DMS53 treated with DMSO at 0.1 percent for 48 hours (cell line): Measurements from ENCODE around the gene HES7.
A peak's percentile ranks its signal among the peaks of the same experiment; 100 is the strongest.
"Not testable (repeated sequence)": the region's sequence is repeated elsewhere in the genome, so short reads cannot be mapped to it uniquely, and the experiment has no call there.

Experiments
- DNase-seq: peaks from one replicate; lab custom pipeline; 2025; ENCODE audit not compliant: unreplicated experiment; lab: John Stamatoyannopoulos, UW

The HES7 gene

GRCh38 chr17:8123695-8124349, at the start of gene HES7:
Gene HES7 (minus strand): TSS chr17:8124106. CDS start chr17:8124084, 22 bp downstream.
- DNase-seq: peak; percentile 65

- peak; percentile 97 for DNase-seq
Measured at GRCh38 chr17:8173056-8173870, 49.4 kb upstream of the HES7 start.

DNA sequence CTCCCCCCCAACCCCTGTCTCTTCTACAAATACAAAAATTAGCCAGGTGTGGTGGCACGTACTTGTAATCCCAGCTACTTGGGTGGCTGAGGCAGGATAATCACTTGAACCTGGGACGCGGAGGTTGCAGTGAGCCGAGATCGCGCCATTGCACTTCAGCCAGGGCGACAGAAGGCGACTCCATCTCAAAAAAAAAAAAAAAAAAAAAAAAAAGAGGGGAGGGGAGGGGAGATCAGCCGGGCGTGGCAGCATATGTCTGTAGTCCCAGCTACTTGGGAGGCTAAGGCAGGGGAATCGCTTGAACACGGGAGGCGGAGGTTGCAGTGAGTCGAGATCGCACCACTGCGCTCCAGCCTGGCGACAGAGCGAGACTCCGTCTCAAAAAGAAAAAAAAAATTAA, 46.3 kb upstream of the HES7 start:
- DNase-seq: not testable (repeated sequence)

- DNase-seq: no peak
Measured at GRCh38 chr17:8167526-8167925, 43.6 kb upstream of the HES7 start.

GRCh38 chr17:8166731-8167130, 42.8 kb upstream of the HES7 start:
- no peak for DNase-seq

DNA sequence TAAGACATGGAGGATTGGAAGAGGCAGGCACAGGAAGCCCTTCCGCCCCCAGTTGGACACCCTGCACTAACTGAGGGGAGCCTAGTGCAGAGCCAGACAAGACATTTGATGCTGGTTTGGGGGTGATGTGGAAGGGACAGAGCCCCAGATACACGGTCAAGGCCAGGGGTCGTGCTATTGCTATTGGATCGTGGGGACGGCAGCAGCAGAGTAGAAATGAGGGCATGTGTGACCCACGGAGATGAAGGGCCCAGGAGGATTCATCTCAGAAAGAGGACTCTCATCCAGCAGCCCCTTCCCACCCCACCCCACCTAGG, 40.9 kb upstream of the HES7 start:
- DNase-seq: no peak

DNA sequence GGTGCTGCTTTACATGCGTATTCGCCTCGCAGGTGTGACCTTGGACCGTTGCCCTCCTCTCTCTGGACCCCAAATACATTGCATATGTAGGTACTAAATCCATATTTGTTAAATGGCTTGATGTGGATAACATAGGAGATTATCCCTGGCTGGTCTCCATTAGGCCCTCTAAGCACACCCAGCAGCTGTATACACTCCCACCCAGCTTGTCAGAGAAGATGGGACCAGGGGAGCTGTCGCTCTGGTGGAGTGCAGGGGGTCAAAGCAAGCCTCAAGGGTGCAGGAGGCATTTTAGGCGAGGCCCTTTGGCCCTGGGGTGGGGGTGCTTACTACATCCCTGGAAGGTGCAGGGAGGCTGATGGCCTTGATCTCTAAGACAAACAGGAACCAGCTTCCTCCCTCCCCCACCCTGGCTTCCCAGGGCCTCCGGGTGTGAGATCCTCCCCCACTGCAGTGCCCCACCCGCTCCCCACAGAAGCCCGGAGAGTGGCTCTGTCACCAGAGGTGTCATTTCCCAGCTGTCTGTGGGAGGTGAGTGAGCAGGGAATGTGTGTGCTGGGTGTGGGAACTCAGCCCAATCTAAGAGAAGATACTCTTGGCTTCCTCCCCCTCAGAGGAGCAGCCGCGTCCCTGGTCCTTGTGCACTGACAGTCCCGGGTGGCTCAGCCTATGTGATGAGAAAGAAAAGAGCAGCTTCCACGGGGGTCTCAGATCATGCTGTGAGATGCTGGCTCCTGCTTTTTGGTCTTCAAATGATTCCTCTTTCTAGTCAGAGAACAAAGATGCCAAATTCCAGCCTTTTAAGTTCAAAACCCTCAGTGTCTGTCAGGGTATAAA, 40.3 kb upstream of the HES7 start:
- peak; percentile 74 for DNase-seq

DNA sequence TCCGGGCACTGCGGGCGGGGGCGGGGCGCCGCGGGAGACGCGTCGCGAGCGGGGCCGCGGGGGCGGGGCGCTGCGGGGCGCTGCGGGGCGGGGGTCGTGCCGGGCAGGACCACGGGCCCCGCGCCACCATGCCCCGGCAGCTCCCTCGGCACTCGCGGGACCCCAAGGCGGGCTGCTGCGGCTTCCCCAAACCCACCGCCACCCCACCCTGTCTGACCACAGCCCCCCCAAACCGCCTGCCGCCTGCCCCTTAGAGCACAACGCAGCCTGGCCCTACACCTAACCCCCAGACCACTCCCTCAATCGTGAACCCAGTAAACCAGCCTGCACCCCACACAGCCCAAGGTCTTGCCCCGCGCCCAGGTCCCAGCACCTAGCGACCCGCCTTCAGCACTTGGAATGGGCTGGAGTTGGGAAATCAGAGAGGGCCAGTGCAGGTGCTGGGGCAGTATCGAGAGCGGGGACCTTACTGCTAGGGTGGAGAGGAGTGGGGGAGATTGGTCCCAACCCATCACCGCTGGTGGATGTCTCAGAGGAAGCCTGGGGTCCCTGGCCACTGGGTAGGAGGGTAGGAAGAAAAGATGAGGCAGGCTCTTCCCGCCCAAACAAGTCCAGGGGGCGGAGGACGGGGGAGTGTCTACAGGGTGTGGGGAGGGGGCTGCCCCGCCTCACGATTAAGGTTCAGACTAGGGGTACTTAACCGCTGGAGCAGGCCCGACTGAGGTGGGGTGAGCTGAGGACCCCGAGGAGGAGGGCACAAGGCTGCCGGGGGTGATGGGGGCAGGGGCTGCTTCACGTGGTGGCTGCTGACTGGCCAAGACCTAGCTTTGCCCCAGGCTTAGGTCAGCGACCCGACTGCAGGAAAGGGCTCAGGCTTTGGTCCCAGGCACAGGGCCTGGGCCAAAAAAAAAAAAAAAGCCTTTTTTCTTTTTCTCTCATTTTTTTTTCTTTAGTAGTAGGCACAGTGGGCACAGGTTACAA, 39.4 kb upstream of the HES7 start:
- peak; percentile 24 for DNase-seq

DNA sequence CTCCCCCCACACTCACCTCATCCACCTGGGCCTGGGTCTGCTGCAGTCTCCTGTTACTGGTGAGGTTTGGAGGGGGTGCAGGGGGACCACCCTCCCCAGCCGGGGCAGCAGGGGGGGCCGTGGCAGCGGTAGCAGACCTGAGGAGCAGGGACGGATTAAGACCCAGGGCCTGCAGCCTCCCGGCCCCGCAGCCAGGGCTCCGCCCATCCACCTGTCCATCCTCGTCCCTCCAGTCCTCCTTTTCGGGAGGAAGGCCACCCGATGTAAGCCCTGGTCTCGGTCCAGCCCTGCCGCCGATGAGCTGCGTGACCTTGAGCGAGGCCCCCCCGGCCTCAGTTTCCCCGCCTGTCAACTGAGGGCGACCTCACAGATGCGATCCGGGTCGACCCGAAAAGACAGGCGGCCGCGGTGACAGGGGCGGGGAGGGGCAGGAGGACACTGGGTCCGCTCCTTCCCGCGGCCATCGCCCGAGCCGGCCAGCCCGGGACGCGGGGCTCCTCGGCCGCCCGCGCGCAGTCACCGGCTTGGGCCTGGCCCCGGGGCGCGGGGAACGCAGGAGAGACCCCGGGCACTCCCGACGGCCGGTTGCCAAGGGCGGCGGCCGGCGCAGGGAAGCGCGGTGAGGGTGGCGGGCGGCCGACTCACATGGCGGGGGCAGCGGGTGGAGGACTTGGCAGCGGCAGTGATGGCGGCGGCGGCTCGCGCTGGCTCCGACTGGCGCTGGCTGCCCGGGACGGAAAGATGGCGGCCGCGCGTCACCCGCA, 38.5 kb upstream of the HES7 start, which contains the start of gene VAMP2:
VAMP2 (minus strand) TSS at position 716 of the 764 bp plus-strand sequence; CDS start at position 647, 69 bp downstream.
- DNase-seq: peak; percentile 58

- DNase-seq: no peak
Measured at GRCh38 chr17:8161289-8162232, 37.7 kb upstream of the HES7 start.

- DNase-seq: no peak
Measured at GRCh38 chr17:8160741-8161221, 36.9 kb upstream of the HES7 start.

DNA sequence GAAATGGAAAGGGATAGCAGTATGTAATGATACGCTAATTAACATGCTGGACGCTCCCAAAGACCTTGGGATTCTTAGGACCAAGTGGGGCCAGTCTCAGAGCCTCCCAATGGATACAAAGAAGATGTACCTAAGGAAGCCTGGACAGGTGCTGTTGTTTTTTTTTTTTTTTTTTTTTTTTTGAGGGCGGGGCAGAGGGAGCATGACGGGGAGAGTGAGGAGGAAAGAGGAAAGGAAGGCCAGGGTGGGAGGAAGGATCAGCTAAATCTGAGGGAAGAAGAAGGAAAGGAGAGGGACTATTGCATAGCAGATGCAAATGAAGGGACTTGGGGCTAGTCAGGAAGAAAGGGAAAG, 36.3 kb upstream of the HES7 start:
- no peak for DNase-seq

DNA sequence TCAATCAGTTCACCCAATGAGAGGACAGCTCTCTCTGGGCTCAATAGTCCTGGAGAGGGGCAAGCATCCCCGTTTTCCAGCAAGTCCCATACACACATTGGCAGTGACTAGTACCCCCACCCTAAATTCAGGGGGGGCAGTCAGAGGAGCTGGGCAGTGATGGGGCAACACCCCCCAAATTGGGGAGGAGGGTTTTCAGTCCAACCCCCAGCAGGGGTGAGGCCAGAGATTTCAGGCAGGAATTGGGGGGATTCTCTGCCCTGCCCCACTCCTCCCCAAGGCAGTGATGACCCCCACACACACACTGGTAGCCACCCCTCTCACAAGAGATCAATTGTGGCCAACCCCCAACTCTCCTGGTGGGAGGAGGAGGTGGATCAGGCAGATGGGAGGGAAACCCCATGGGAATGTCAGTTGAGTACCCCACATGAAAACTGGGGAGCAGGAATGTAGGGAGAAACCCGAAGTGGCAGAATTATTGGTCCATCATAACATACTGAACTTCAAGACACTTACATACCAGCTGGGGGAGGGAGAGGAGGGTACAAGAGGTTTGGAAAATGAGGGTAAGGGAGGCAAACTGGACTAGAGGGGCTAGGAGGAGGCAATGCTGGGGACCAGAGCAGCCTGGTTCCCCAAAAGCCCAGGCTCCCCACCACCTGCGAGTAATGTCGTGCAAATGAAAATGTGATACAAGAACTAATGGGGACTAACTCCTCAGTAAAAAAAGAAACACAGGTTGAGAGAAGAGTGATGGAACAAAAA, 35.7 kb upstream of the HES7 start:
- DNase-seq: no peak

DNA sequence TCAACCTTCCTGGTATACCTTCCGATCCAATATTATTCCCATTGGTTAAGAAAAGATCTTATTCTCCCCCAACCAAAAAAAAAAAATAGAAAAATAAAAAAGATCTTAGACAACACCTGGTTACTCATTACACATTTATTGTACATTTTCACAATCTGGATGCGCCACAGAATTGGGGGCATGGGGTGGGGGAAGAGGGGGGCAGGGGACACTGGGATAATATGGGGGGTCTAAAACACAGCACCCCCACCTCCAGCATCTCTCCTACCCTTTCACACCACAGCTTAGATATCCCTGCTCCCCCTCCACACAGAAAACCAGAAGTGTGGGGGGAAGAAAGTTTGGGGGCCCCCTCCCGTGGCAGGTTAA, 35.1 kb upstream of the HES7 start:
- no peak for DNase-seq

DNA sequence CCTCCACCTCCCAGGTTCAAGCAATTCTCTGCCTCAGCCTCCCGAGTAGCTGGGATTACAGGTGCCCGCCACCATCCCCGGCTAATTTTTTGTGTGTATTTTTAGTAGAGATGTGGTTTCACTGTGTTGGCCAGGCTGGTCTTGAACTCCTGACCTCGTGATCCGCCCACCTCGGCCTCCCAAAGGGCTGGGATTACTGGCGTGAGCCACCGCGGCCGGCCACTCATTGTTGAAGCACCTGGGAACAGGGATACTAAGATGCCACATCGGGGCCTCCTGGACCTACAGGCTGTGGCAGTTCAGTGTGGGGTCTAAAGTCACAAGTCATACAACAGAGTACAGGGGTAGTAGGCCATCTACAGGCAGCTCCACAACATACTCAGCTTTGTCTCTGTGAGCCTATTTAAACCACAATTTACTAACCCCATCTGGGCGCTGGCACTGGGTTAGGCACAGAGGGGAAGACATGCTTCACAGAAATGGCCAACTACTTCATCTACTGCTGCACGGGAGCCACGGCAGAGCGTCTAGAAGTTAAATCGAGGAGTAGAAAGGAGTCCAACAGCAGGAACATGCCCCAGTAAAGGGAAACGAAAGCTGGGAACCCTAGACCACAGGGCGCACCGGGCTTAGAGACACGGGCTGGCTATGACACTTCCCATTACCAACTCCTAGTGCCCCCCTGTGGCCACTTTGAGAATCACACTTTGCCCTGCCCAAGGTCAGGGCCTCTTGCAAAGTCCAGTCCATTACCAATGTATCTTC, 34.5 kb upstream of the HES7 start:
- DNase-seq: peak; percentile 95

GRCh38 chr17:8156246-8156992, 32.5 kb upstream of the HES7 start:
- peak; percentile 100 for DNase-seq

GRCh38 chr17:8155996-8156245, 32.0 kb upstream of the HES7 start:
- DNase-seq: no peak
